ENCODE data around the gene OPN4. TPM values are rescaled to one million over a fixed set of nuclear protein-coding genes. Genes with fewer than 3 reads are reported as not detected.

OPN4 gene
- total RNA-seq, 4 donors from 2014 or later, result 1.5 TPM; not detected in 3

DNA sequence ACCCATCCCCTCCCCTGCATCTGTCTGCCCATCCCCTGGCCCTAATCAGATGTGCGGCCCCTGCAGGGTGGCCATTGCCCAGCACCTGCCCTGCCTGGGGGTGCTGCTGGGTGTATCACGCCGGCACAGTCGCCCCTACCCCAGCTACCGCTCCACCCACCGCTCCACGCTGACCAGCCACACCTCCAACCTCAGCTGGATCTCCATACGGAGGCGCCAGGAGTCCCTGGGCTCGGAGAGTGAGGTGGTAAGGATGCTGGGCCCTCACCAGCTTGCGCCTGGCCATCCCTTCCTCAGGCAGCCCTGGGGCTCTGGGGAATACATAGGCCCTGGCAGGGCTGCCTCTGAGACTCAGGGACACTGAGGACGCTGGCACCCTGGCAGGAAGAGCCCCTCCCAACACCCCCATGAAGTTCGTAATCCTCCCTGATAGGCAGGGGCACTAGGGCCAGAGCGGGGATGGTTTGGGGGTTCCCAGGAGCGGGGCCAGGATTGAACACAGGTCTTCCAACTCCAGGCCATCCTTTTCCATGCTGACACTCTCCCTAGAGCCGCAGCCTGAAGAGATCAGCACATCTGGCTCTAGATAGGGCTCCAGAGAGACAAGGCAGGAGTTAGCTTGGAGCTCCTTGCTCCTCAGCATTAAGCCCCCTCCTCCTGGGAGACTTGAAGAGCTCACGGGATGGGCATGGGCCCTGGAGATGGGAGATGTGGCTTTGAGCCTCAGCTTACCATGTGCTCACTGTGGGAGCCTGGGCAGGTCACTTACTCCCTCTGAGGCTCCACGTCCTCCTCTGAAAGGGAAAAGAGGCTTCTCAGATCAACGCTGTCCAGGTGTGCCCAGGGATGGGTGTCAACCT, 8.1 kb downstream of the OPN4 start:
- in situ Hi-C loops (cut with MboI; ENCODE audit: low pct_ligation_motif_present in 1 of 4, low pct_unique_long_range_greater_than_20kb in 1 of 4, low sequenced_read_pairs in 3 of 4), result no loop called here

DNA sequence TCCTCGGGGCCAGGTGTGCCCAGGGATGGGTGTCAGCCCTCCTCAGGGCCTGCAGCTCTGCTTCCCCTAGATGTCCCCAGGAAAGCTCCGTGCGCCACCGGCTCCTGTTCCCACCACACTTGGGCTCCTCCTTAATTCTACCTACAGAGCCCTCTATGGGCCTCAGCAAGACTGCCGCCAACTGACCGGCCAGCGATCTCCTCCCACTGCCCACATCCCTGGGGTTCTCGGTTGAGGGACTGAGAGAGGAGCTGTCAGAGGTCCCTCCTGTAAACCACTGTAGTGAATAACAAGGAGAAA, 8.6 kb downstream of the OPN4 start:
- H3K9me3 ChIP-seq, result no peaks in the 10 kb centered on the region
- intact Hi-C loops (cut with DNase I; ENCODE audit: low total_unique reads), result no loop called here
- in situ Hi-C loops (cut with MboI; ENCODE audit: low pct_ligation_motif_present in 1 of 4, low pct_unique_long_range_greater_than_20kb in 1 of 4, low sequenced_read_pairs in 3 of 4), result no loop called here
- no peak for DNase-seq
- TF ChIP-seq POLR2AphosphoS5 (IDR thresholded peaks at IDR 0.05), result no peak
- WGBS, 2 donors (ENCODE audit: low coverage in 1 of 2), result 87% methylated on average over 8 of the region's 8 CpGs; no CpG with 5 or more reads in 1 of the 2 donors
- no peaks in the 10 kb centered on the region for H3K36me3 ChIP-seq
- H3K4me3 ChIP-seq, result no peak overlapping the region
- H3K27ac ChIP-seq, result no peak overlapping the region
- no peaks in the 10 kb centered on the region for H3K27me3 ChIP-seq
- peaks cover 0 to 5% (median 0%) of the 10 kb centered on the region in 4 donors for H3K4me1 ChIP-seq

More for the DNA sequence above, 8.1 kb downstream of the OPN4 start:
- no peak for TF ChIP-seq POLR2AphosphoS5 (IDR thresholded peaks at IDR 0.05)
- TF ChIP-seq, protein P1, sequence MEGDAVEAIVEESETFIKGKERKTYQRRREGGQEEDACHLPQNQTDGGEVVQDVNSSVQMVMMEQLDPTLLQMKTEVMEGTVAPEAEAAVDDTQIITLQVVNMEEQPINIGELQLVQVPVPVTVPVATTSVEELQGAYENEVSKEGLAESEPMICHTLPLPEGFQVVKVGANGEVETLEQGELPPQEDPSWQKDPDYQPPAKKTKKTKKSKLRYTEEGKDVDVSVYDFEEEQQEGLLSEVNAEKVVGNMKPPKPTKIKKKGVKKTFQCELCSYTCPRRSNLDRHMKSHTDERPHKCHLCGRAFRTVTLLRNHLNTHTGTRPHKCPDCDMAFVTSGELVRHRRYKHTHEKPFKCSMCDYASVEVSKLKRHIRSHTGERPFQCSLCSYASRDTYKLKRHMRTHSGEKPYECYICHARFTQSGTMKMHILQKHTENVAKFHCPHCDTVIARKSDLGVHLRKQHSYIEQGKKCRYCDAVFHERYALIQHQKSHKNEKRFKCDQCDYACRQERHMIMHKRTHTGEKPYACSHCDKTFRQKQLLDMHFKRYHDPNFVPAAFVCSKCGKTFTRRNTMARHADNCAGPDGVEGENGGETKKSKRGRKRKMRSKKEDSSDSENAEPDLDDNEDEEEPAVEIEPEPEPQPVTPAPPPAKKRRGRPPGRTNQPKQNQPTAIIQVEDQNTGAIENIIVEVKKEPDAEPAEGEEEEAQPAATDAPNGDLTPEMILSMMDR (IDR thresholded peaks at IDR 0.05), result no peak
- TF ChIP-seq POLR2A (IDR thresholded peaks at IDR 0.05), result no peak
- TF ChIP-seq EP300 (IDR thresholded peaks at IDR 0.05; ENCODE audit: low read depth), result no peak
- Histone ChIP-seq H3K9me3 (no peaks in the 10 kb centered on the region), H3K36me3 (no peaks in the 10 kb centered on the region), H3K27me3 (no peaks in the 10 kb centered on the region), H3K27ac (no peak overlapping the region), H3K4me3 (no peak overlapping the region), H3K4me1 (no peaks in the 10 kb centered on the region)
- no peak for DNase-seq
- WGBS, 2 donors (ENCODE audit: low coverage in 1 of 2), result 94% methylated on average over 12 of the region's 19 CpGs; no CpG with 5 or more reads in 1 of the 2 donors
- intact Hi-C loops (cut with DNase I; ENCODE audit: low total_unique reads), result no loop called here

DNA sequence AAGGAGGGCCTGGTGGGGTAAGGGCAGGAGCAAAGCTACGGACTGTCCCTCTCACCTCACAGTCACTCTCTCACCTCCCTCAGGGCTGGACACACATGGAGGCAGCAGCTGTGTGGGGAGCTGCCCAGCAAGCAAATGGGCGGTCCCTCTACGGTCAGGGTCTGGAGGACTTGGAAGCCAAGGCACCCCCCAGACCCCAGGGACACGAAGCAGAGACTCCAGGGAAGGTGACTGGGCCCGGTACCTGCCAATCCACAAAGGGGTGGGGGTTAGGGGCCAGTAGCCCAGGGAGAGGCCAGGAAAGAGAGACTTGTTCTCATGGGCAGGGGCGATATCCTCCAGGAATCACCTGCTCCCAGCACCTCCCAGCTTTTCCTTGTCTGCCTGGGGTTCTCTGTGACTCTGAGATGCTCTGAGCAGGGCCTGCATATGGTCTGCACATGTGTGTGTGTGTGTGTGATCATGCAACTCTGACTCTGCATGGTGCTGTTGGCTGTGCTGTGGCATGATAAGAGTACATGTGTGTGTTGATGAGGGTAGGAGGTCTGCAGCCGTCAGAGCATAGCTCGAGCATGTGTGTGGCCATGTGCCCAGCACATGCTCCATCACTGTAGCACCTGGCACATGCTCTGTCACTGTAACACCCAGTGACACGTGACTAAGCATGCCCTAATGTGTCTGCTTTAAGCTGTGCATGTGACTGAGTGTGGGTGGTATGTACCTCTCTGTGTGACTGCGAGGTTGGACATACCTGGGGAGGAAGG, 9.4 kb downstream of the OPN4 start:
- 86 to 100% methylated on average over 1 to 8 of the region's 10 CpGs for WGBS, 2 donors (ENCODE audit: low coverage in 1 of 2)
- no peak overlapping the region for H3K4me3 ChIP-seq
- H3K27ac ChIP-seq, result no peak overlapping the region
- no peak for DNase-seq
- TF ChIP-seq EP300 (IDR thresholded peaks at IDR 0.05; ENCODE audit: low read depth), result no peak
- TF ChIP-seq, protein P1 (IDR thresholded peaks at IDR 0.05), result no peak
- TF ChIP-seq POLR2A (IDR thresholded peaks at IDR 0.05), result no peak
- no peak for TF ChIP-seq POLR2AphosphoS5 (IDR thresholded peaks at IDR 0.05)
- no peaks in the 10 kb centered on the region for H3K27me3 ChIP-seq
- intact Hi-C loops (cut with DNase I; ENCODE audit: low total_unique reads), result no loop called here
- no peaks in the 10 kb centered on the region for H3K9me3 ChIP-seq
- no peaks in the 10 kb centered on the region for H3K36me3 ChIP-seq
- H3K4me1 ChIP-seq, result peaks cover 0 to 6% (median 0%) of the 10 kb centered on the region in 4 donors
- in situ Hi-C loops (cut with MboI; ENCODE audit: low pct_ligation_motif_present in 1 of 4, low pct_unique_long_range_greater_than_20kb in 1 of 4, low sequenced_read_pairs in 3 of 4), result no loop called here

DNA sequence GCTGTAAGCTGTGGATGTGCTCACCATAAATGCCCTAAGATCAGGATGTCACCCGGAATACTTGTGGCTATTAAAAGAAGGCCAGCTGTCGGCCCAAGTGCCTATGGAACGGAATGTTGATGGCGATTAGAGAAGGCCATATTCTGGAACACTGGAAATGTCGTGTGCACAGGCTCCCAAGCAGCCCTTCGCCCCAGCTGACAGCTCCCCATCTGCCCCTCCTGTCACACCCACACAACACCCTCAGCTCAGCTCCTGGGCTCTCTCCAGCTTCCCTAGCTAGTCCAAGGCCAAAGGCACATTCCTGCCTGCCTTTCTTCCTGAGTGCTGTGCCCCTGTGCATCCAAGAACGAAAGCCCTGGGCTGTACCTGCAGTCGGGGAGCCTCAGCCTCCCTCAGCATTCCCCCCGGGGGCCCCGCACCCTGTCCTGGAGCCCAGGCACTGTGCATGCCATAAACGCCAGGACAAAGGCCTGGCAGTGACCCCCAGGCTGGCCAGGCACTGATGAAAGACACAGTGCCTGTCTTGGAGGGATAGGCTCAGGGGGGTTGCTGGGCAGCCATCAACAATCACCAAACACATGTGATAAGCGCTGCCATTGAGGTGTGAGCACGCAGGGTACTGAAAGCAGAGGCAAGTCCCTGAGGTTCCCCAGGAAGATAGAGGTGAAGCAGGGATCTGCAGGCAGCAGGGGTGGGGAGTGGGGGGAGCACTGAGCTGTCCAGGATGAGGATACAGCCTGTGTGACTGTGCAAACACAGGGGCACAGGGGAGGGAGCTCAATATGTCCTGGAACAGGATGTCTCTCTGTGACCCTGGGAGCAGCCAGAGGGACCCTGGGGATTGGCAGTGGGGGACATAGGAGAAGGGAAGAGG, 10.2 kb downstream of the OPN4 start:
- intact Hi-C loops (cut with DNase I; ENCODE audit: low total_unique reads), result no loop called here
- in situ Hi-C loops (cut with MboI; ENCODE audit: low pct_ligation_motif_present in 1 of 4, low pct_unique_long_range_greater_than_20kb in 1 of 4, low sequenced_read_pairs in 3 of 4), result no loop called here
- Histone ChIP-seq H3K4me3 (no peak overlapping the region), H3K36me3 (no peaks in the 10 kb centered on the region), H3K27ac (peak overlapping the region in 1 of 4 donors; percentile 1), H3K27me3 (no peaks in the 10 kb centered on the region), H3K9me3 (no peaks in the 10 kb centered on the region), H3K4me1 (peaks cover 0 to 6% (median 0%) of the 10 kb centered on the region in 4 donors)
- 72 to 76% methylated on average over 4 to 13 of the region's 13 CpGs for WGBS, 2 donors (ENCODE audit: low coverage in 1 of 2)
- no peak for DNase-seq
- no peak for TF ChIP-seq POLR2A (IDR thresholded peaks at IDR 0.05)
- TF ChIP-seq, protein P1 (IDR thresholded peaks at IDR 0.05), result no peak
- TF ChIP-seq POLR2AphosphoS5 (IDR thresholded peaks at IDR 0.05), result no peak
- peak; percentile 15 for TF ChIP-seq EP300 (IDR thresholded peaks at IDR 0.05; ENCODE audit: low read depth)

Data from transverse colon (tissue), 4 donors.